K562 treated with DMSO at 1 percent for 24 hours (cell line): Measurements from ENCODE around the gene CSTF1. TPM values are rescaled to one million over a fixed set of nuclear protein-coding genes. Genes with fewer than 3 reads are reported as not detected.

Source experiments
- total RNA-seq: library from RNA; unstranded; fragments of 300-600 nt; gene quantifications from 2 replicates; pipeline ENCODE4 v1.2.3, GENCODE V29; 2022; ENCODE audit warnings: low read depth; ENCODE audit not compliant: insufficient read depth

CSTF1 gene
- total RNA-seq, result 26.3 and 27.3 TPM in 2 replicates

GRCh38 chr20:56392132-56392880 lies at the start of gene CSTF1, which contains the start of gene AURKA:
CSTF1 (plus strand) TSS chr20:56392645; CDS start chr20:56395553, 2,908 bp downstream.
AURKA (minus strand) TSS chr20:56392215; CDS start chr20:56388197, 4,018 bp downstream.

GRCh38 chr20:56358600-56359211 lies 33.7 kb upstream of the CSTF1 start, which contains the start of gene FAM210B:
FAM210B (plus strand) TSS chr20:56358974; CDS start chr20:56359006, 32 bp downstream.

GRCh38 chr20:56411759-56412472 lies 19.5 kb downstream of the CSTF1 start, which contains the start of gene CASS4:
CASS4 (plus strand) TSS chr20:56412260; CDS start chr20:56412459, 199 bp downstream.

Other genes starting within 250 kb of the CSTF1 start
- gene MC3R, start 143.9 kb upstream of the CSTF1 start, total RNA-seq, result not detected in 2 replicates
- 46.8 and 48.8 TPM in 2 replicates for gene FAM210B, start 33.7 kb upstream of the CSTF1 start, total RNA-seq
- gene AURKA, start 430 bp upstream of the CSTF1 start, total RNA-seq, result 74.9 and 88.8 TPM in 2 replicates
- 13.8 and 15.6 TPM in 2 replicates for gene CASS4, start 19.6 kb downstream of the CSTF1 start, total RNA-seq
- 60.7 and 70.9 TPM in 2 replicates for gene RTF2, start 76.0 kb downstream of the CSTF1 start, total RNA-seq
- not detected in 2 replicates for gene FAM209A, start 132.1 kb downstream of the CSTF1 start, total RNA-seq
- gene FAM209B, start 140.6 kb downstream of the CSTF1 start, total RNA-seq, result not detected in 2 replicates
- gene TFAP2C, start 236.7 kb downstream of the CSTF1 start, total RNA-seq, result 0.12 TPM in 1 of 2 replicates, not detected in the other